ENCODE measurements around the gene DYSF. TPM values are rescaled to one million over a fixed set of nuclear protein-coding genes. Genes with fewer than 3 reads are reported as not detected.

The DYSF gene
- total RNA-seq, 1 donor from 2014 or later = 23.2 TPM

DNA sequence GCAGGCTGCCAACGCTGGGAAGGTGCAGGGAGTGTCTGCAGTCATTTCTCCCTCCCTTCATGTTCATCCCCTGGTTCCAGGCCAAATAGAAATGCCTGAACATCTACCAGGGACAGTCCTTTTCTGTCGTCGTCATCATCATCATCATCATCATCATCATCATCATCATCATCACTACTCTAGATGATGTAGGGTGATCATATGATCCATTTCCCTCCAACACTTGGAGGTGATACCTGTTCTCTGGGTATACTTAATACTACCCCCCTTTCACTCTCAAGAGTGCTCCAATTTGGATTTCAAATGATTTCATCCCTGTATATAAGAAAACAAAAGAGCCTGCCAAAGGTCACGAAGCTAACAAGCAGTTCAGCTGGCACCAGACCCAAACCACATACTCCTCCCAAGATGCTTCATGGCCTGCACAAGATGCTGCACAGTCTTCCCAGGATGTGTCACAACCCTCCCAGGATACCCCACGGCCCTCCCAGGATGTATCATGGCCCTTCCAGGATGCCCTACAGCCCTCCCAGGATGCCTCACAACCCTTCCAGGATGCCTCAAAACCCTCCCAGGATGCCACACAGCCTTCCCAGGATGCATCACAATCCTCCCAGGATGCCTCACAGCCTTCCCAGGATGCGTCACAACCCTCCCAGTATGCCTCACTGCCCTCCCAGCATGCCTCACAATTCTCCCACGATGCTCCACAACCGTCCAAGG, 257.9 kb downstream of the DYSF start:
- no peak for DNase-seq

DNA sequence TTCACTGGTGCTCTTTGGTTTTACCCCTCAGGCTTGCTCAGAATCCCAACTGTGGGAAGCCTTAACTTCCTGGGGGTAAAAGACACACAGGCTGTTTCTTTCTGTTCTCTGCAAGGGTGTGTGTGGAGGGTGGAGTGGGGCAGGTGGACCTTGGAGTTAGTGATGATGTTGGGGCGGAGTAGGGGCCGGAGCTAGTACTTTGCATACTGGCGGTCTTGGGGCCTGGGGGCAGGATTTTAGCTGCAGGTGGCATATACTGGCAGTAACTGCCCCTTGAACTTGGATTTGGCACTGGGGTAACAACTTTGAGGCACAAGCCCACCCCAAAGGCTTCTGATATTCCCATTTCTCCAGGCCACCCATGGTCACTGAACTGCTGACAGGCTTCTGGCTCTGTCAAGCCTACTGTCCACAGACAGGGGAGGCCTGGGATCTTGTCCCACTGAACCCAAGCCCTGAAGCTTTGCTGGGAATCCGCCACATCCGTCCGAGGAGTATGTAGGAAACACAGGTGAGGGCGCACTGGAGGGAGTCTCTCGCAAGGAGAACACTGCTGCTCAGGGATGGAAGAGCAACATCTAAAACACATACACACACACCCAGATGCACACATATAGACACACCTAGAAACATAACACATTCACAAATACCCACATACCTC, 258.9 kb downstream of the DYSF start:
- DNase-seq = no peak

GRCh38 chr2:71713581-71714580, 260.5 kb downstream of the DYSF start:
- no peak for DNase-seq

GRCh38 chr2:71714601-71715240, 261.4 kb downstream of the DYSF start:
- no peak for DNase-seq

DNA sequence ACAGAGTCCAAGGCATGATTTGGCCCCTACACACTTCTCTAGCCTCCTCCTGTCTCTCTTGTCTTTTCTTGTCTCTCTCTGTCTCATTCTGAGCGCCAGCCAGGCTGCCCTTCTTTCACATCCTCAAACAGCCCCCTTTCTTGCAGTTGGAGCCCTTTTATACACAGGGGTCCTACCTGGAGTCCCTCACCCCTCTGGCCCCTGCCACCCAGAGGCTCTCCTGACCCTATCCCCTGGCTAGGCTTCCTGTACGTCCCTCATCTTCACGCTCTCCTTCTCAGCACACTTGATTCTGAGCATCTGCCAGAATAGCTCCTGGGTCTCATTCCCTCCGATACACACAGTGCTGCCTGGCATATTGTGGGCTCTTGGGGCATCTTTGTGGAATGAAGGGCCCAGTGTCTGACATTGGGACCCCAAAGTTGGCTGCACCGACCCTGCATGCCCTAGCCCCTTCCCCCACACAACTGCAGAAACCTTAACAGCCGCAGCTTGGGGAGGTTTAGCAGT, 261.9 kb downstream of the DYSF start:
- no peak for DNase-seq

DNA sequence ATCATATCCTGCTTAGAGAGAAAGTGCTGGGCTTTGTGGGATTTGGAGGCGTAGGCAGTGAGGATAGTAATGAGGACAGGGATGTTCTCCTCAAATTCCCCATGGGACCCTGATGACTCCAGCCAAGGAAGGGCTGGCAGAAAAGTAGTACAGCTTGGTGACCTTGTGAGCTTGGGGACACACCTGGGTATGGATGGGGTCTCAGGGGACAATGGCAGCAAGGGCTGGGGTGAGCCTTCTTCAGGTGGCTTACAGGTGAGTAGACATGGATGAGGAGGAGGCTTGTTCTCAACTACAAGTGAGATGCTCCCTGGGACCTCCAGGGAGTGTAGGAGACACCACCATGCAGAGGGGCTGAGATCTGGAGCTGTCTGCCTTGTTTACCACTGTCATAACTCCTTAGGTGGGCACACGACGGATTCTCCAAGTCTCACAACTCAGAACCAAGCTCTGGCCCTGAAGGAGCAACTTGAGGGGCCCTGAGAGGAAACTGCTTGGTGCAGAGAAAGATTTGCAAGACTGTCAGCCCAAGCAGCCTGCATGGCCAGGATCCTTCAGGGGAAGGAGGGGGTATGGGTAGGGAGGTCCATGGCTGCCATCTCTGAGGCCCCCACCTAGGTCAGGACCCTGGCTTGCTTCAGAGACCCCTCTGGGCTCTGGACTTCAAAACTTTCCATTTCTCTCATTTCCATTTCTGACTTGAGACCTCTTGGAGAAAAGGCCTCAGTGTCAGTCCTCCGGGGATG, 262.8 kb downstream of the DYSF start:
- no peak for DNase-seq

- DNase-seq = no peak
Measured at GRCh38 chr2:71716697-71717624, 263.6 kb downstream of the DYSF start.

GRCh38 chr2:71718686-71719085, 265.3 kb downstream of the DYSF start:
- DNase-seq = no peak

GRCh38 chr2:71719520-71720282, 266.3 kb downstream of the DYSF start:
- DNase-seq = no peak

DNA sequence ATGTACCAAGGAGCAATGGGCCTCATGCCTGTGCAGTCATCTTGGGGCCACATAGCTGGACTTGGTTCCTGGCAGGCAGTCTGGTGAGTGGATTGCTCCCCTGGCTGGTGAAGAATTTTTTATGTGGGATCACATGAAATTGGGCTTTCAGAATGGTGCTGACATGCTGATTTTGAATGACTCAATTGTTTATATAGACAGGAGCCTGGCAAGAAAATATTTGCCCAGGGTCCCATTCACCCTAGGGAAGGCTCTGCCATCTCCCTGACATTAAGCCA, 266.9 kb downstream of the DYSF start:
- no peak for DNase-seq

DNA sequence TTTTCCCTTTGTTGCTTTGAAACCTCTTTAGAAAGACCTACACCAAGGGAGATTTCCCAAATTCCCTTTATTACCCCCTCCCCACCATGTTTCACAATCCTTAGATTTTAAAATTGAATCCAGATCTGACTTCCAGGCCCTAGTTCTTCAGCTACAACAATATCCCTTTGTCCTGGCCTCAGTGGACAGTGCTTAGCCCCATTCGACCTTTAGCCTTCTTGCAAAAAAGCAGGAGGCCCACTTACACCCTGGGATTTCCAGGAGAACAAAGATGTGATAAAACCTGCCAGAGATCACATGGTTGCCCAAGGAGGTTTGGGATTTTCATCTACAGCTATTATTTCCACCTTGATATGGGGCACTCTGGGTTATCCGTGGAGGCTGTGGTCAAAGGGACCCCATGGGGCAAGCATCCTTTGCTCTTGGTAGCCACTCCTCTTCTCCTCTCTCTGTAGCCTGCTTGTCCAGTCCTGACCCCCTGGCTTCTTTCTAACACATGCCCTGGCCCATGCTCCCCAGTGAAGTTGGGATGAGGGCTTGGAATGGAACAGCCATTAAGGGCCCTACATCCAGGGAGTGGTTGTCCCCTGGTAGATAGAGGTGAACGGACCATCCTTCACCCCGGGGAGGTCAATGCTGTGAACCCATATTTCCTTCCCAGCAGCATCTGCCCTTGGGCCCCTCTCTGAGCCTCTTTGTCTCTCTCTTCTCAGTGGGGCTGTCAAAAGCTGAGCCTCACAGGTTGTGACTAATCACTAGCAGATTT, 267.4 kb downstream of the DYSF start:
- no peak for DNase-seq

DNA sequence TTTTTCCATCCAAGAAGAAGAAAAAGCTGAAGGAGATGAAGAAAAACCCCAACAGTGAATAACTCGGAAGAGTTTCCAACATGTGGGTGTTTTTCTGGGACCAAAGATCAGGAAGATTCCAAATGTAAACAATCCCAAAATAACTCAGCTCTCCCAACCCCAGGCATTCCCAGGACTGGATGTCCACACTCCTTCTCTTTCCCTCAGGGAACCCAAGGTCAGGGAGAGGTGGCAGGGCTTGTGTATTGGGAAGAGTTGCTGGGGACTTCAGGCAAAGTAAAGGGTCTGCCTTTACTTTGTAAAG, 268.0 kb downstream of the DYSF start:
- peak; percentile 58 for DNase-seq

DNA sequence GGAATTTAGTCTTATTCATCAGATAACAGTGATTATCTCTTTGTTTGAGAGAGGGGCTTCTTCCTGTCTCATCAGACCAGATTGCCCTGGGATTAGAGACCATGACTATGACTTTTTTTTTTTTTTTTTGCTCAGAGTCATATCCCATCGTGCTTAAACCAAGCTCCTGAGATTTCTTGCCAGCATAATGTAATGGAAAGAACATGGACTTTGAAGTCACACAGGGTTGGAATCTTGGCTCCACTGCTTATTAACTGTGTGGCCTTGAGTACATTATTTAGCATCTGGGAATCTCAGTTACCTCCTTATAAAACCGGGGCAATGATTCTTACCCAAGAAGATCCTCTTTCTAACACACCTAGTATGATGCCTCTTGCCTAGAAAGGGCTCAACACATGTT, 268.3 kb downstream of the DYSF start:
- DNase-seq = peak; percentile 73

GRCh38 chr2:71722286-71722685, 268.9 kb downstream of the DYSF start:
- no peak for DNase-seq

DNA sequence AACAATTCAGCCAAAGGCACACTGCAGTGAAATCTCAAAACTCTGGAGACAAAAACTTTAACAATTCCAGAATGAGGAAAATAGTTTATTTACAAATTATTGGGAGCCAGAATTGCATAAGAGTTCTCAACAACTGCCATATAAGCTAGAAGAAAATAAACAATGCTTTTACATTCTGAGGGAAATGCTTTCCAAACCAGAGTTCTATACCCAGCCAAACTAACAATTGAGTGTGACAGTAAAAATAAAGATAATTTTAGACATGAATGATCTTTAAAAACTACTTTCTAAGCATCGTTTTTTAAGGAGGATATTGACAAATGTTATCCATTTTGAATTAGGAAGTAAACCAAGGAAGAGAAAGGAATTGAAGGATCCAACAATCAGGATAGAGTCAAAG, 271.4 kb downstream of the DYSF start:
- DNase-seq = no peak

- peak; percentile 50 for DNase-seq
Measured at GRCh38 chr2:71725836-71726235, 272.5 kb downstream of the DYSF start.

- DNase-seq = no peak
Measured at GRCh38 chr2:71727562-71727961, 274.2 kb downstream of the DYSF start.

GRCh38 chr2:71728036-71728435, 274.7 kb downstream of the DYSF start:
- no peak for DNase-seq

GRCh38 chr2:71730785-71731383, 277.5 kb downstream of the DYSF start:
- DNase-seq = no peak

Measured in skin of body (tissue), 2 donors.